Measurements from ENCODE around the gene FAM174B. TPM values are rescaled to one million over a fixed set of nuclear protein-coding genes. Genes with fewer than 3 reads are reported as not detected.

The FAM174B gene
- 16.6 and 18.9 TPM in 2 replicates for total RNA-seq

DNA sequence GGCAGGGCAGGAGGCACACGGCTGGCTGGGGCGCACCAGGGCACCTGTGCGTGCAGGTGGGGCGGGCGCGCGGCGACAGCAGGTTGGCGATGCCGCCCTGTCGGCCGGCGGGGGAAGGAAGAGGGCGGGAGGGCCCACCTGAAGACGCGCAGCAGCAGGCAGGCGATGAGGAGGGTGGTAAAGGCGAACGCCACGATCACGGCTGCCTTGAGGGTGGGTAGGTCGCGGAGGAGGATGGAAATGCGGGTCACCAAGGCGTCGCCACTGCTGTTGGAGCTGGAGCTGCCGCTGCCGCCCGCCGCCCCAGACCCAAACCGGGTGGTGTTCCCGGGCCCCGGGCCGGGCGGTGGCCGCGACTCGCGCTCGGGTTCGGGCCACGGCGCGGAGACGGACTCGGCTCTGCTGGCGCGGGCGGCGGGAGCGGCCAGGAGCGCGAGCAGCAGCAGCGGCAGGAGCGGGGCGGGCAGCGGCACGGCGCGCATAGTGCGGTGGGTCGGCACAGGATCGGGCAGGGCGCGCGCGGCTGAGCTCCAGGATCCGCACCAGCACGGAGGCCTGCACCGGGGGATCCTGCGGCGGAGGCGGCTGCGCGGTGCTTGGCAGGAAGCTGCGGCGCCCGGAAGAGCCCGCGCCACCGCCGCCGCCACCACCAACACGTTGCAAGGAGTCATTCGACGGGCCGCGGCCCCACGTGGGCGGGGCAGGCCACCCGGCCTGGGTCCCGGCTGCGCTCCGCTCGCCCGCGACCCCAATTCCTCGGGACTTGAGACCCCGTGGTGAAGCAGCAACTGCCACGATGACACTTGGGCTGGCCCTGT is at the start of gene FAM174B:
TSS of gene FAM174B (minus strand) at position 598 of the 818 bp plus-strand sequence.
- Histone ChIP-seq H3K36me3 (ENCODE audit: control insufficient read depth, insufficient read depth, low read length) (no peaks in the 10 kb centered on the region), H3K4me3 (ENCODE audit: low read depth, low read length) (peak within 1 kb of the TSS; percentile 59), H3K27me3 (ENCODE audit: control insufficient read depth, insufficient read depth, low read length) (no peaks in the 10 kb centered on the region)
- TF ChIP-seq, protein P1, sequence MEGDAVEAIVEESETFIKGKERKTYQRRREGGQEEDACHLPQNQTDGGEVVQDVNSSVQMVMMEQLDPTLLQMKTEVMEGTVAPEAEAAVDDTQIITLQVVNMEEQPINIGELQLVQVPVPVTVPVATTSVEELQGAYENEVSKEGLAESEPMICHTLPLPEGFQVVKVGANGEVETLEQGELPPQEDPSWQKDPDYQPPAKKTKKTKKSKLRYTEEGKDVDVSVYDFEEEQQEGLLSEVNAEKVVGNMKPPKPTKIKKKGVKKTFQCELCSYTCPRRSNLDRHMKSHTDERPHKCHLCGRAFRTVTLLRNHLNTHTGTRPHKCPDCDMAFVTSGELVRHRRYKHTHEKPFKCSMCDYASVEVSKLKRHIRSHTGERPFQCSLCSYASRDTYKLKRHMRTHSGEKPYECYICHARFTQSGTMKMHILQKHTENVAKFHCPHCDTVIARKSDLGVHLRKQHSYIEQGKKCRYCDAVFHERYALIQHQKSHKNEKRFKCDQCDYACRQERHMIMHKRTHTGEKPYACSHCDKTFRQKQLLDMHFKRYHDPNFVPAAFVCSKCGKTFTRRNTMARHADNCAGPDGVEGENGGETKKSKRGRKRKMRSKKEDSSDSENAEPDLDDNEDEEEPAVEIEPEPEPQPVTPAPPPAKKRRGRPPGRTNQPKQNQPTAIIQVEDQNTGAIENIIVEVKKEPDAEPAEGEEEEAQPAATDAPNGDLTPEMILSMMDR (IDR thresholded peaks at IDR 0.05; ENCODE audit: insufficient read depth, low read length, poor library complexity, severe bottlenecking) = no peak
- no peak for DNase-seq (ENCODE audit: low read depth)

DNA sequence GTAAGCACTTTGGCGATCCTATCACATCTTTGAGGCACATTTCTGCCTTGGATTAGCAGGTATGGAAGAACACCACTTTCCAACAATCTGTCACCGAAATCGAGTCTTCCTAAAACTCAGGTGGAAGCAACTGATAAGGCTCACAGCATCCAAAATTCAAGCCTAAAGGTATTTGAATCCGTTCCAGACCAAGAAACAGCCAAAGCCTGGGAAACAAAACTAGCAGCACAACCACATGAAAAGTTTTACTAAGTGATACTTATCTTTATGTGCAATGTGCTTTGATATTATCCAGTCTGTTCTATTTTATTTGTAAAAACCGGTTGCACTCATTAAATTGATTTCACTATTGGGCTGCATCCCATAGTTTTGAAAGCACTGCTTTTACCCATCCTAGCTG is 40.5 kb upstream of the FAM174B start:
- H3K4me3 ChIP-seq (ENCODE audit: low read depth, low read length) = no peak overlapping the region
- H3K36me3 ChIP-seq (ENCODE audit: control insufficient read depth, insufficient read depth, low read length) = no peaks in the 10 kb centered on the region
- TF ChIP-seq, protein P1 (IDR thresholded peaks at IDR 0.05; ENCODE audit: insufficient read depth, low read length, poor library complexity, severe bottlenecking) = no peak

DNA sequence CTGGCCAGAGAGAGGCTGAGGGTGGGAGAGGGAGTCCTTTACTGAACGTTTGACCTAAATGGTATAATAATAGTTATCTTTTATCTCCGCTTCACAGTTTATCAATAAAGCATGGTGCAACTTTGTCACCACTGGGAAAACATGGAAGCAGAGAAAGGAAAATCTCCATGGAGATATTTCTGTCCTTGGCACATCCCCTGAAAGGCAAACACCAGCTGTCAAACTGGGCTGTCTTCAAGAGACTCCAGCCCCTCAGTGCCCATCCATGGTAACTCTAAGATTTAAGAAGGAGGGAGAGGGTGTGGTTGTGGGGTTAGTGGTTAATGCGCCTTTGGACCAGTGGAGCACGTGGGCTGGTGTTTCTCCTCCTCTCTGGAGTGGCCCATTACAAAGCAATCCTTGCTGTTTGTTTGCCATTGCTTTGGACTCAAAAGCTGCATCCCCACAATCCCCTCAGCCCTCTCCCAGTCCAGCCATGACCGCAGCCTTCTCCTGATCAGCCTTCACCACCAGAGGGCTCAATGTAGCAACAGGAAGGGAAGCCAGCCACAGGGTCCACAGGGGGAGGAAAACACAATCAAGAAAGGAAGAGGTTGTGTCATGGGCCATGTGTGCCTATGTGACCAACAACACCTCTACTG is 38.2 kb upstream of the FAM174B start:
- Histone ChIP-seq H3K36me3 (ENCODE audit: control insufficient read depth, insufficient read depth, low read length) (no peaks in the 10 kb centered on the region), H3K27me3 (ENCODE audit: control insufficient read depth, insufficient read depth, low read length) (no peaks in the 10 kb centered on the region), H3K4me3 (ENCODE audit: low read depth, low read length) (no peak overlapping the region)
- DNase-seq (ENCODE audit: low read depth) = no peak
- TF ChIP-seq, protein P1 (IDR thresholded peaks at IDR 0.05; ENCODE audit: insufficient read depth, low read length, poor library complexity, severe bottlenecking) = peak; percentile 53

More for the DNA sequence above, 40.5 kb upstream of the FAM174B start:
- no peak for DNase-seq (ENCODE audit: low read depth)
- H3K27me3 ChIP-seq (ENCODE audit: control insufficient read depth, insufficient read depth, low read length) = no peaks in the 10 kb centered on the region

DNA sequence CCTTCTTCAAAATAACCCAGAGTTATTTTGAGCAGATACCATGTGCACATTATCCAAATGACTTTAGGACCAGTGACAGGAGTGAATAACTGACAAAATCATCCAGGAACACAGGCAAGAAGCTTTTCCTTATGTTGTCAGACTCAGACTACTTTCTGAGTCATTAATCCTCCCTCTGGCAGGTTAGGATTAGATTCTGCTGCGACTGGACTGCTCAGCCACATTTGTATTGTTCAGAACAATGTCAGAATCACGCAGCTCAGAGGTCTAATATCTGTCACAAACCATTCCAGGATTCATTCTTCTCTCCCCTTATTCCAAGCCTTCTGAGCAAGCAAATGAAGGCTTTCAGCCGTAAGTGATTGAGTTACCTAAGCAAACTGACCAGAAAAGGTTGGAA is 34.8 kb upstream of the FAM174B start:
- no peak for DNase-seq (ENCODE audit: low read depth)
- no peaks in the 10 kb centered on the region for H3K27me3 ChIP-seq (ENCODE audit: control insufficient read depth, insufficient read depth, low read length)
- no peak overlapping the region for H3K4me3 ChIP-seq (ENCODE audit: low read depth, low read length)
- TF ChIP-seq, protein P1 (IDR thresholded peaks at IDR 0.05; ENCODE audit: insufficient read depth, low read length, poor library complexity, severe bottlenecking) = no peak
- no peaks in the 10 kb centered on the region for H3K36me3 ChIP-seq (ENCODE audit: control insufficient read depth, insufficient read depth, low read length)

DNA sequence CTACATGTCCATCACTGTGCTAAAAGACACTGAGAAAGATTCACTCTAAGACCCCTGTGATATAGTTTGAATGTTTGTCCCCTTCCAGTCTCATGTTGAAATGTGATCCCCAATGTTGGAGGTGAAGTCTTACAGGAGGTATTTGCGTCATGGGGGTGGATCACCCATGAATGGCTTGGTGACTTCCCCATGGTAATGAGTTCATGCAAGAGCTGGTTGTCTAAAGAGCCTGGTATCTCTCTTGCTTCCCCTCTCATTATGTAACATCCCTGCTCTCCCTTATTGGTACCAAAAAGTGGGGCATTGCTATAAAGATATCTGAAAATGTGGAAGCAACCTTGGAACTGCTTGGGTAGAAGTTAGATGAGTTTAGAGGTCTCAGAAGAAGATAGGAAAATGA is 32.2 kb upstream of the FAM174B start:
- TF ChIP-seq, protein P1 (IDR thresholded peaks at IDR 0.05; ENCODE audit: insufficient read depth, low read length, poor library complexity, severe bottlenecking) = no peak
- no peak for DNase-seq (ENCODE audit: low read depth)
- Histone ChIP-seq H3K36me3 (ENCODE audit: control insufficient read depth, insufficient read depth, low read length) (no peaks in the 10 kb centered on the region), H3K27me3 (ENCODE audit: control insufficient read depth, insufficient read depth, low read length) (no peaks in the 10 kb centered on the region), H3K4me3 (ENCODE audit: low read depth, low read length) (no peak overlapping the region)
